Epithelial cell of prostate (primary cell): ENCODE results near the gene HLA-DQA1.
"Not testable (repeated sequence)": the region's sequence is repeated elsewhere in the genome, so short reads cannot be mapped to it uniquely, and the experiment has no call there.

Experiments used
- DNase-seq: peaks from one replicate; pipeline ENCODE4 v3.0.0-alpha.2; 2011; ENCODE audit warnings: low read depth, low spot score
- H3K27ac ChIP-seq: fragments of 450-650 bp; 2 replicates; pipeline ENCODE4 v1.5.1; 2017; ENCODE audit warnings: mild to moderate bottlenecking

Gene HLA-DQA1

GRCh38 chr6:32617751-32618150 lies 19.5 kb upstream of the HLA-DQA1 start:
- no peak overlapping the region for H3K27ac ChIP-seq
- DNase-seq, result no peak

DNA sequence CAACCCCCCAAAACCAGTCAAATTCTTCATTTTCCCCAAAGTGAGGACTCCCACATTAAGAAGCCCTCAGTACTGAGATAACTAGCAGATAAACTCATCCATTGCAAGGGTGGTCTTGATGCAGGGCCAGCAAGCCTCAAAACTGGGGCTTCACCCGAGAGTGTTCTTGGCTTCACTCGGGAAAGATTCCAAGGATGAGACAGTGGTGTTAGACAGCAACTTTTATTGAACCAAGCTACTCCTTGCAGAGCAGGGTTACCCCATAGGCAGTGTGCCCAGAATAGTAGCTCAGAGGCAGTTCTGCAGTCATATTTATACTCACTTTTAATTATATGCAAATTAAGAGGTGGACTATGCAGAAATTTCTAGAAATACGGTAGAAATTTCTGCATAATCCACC lies 15.8 kb upstream of the HLA-DQA1 start:
- H3K27ac ChIP-seq, result no peak overlapping the region
- no peak for DNase-seq

- H3K27ac ChIP-seq, result peak overlapping the region; percentile 35
- DNase-seq, result no peak
Observed at GRCh38 chr6:32622545-32623401, 14.4 kb upstream of the HLA-DQA1 start.

GRCh38 chr6:32623693-32624092 lies 13.5 kb upstream of the HLA-DQA1 start:
- DNase-seq, result no peak
- H3K27ac ChIP-seq, result no peak overlapping the region

- DNase-seq, result no peak
- no peak overlapping the region for H3K27ac ChIP-seq
Observed at GRCh38 chr6:32624565-32624964, 12.6 kb upstream of the HLA-DQA1 start.

GRCh38 chr6:32625137-32625536 lies 12.1 kb upstream of the HLA-DQA1 start:
- no peak for DNase-seq
- no peak overlapping the region for H3K27ac ChIP-seq

DNA sequence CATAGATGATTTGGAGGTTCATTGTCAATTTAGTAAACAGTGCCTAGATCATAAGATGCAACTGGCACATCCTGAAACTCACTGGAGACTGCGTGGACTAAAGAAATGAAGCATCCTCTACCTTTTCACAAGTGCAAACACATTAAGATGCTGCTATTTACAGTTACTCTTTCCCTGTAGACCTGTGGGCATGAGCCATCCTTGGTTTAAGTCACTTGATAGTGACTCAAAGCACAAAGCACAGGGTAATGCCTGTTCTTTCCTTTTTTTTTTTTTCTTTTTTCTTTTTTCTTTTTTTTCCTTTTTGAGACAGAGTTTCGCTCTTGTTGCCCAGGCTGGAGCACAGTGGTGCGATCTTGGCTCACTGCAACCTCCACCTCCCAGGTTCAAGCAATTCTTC lies 10.0 kb upstream of the HLA-DQA1 start:
- DNase-seq, result no peak
- no peak overlapping the region for H3K27ac ChIP-seq

- DNase-seq, result no peak
- no peak overlapping the region for H3K27ac ChIP-seq
Observed at GRCh38 chr6:32627831-32628230, 9.4 kb upstream of the HLA-DQA1 start.

GRCh38 chr6:32629793-32630192 lies 7.4 kb upstream of the HLA-DQA1 start:
- not testable (repeated sequence) for H3K27ac ChIP-seq, DNase-seq

DNA sequence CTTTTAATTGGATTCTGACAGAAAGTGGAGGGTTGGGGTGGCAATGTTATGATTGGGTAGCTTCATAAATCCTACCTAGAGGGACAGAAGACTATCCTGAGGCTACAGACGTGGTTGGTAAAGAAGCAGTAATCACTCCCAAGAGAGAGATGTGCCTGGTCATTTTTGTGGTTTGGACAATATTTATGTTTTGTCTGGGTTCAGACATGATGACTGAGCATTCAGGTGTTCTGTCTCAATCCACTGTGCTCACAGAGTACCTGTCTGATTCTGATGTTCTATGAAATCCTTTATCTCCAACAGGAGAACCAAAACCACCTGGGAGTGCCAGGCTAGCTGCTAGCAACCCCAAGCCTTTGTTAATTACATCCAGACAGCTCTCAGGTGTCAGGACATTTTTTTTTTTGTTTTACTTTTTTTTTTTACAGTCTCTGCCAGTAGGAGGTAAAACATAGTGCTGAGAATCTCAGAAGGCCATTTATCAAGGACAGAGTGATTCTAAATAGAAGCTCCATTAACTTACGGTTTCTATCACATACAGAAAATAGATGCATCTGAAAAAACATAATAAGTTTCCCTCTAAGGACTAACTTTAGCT lies 1.6 kb upstream of the HLA-DQA1 start:
- DNase-seq, result no peak
- H3K27ac ChIP-seq, result no peak overlapping the region

DNA sequence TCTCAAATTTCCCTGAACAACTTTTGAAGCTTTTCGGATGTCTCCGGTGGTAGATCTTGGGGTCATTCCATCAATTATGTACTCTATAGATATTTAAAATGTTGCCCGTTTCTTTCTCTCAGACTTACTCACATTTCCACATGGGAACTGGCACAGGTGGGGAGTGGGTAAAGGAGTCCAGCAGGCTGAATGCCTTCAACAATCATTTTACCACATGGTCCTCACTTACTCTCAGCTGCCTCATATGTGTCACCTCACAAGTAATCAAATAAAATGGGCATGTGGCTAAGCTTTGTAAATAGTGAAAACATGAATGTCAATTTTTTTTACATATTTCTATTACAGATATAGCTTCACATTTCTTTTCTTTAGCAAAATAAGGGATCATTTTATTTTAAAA lies 677 bp downstream of the HLA-DQA1 start:
- no peak overlapping the region for H3K27ac ChIP-seq
- no peak for DNase-seq

DNA sequence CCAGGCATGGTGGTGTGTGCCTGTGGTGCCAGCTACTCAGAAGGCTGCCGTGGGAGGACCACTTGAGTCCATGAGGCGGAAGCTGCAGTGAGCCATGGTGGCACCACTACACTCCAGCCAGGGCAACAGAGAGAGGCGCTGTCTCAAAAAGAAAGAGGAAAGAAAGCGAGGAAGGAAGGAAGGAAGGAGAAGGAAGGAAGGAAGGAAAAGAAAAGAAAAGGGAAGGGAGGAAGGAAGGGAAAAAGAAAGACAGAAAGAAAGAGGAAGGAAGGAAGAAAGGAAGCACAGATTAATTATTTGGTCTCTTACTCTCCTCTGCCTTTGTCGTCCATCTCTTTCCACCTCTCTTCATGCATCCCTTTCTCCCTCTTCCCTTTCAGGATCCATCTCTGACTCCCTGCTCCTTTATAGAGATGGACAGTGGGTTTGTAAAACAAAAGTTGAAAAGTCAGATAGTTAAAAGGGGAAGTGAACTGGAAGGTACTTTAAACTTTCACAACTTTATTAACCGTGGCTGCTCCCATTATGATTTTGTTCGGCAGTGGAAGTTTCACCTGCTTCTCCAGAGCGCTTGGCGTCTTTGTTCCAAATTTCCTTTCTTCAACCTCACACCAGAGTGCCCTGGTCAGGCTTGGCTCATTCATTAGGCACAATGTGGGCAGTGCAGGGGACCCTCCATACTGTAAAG lies 1.5 kb downstream of the HLA-DQA1 start:
- H3K27ac ChIP-seq, result no peak overlapping the region
- no peak for DNase-seq

DNA sequence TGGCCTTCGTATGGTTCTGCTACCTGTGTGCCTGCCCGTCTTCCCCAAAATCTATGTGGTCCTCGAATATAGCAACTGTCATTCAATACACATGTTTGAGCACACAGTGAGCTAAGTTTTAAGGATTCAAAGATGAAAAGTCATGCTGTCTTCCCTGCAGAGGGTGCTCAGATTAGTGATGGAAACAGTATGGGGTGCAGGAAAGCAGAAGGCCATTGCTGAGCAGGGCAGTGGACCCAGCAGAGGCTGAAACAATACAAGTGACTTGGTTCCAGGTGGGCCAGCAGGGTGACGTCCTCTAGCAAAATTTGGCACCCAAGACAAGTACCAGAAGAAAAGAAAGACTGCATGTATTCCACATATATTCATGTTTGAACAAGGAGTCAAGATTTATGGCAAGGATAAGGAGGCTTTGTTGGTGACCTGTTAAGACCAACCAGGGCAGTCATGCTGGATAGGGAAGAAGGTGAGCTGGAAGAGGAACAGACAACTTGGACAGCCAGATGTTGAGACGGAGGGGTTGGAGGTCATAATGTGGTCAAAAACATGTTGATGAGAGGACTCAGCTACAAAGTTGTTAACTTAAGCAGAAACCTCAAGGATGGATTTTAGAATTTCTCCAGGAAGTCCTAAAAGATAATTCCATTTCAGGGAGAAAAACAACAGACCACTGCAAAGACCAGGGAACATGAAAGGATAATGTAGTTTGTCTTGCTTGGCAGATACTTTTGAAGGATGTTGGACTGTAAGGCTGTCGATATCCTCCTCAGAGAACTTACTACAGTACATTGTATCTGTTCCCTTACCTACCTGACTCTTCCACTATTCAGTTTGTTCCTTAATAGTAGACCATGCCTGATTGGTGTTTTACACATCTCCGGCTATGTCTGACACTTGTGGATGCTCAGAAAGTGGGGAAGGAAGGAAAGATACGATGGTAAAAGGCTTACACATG lies 2.5 kb downstream of the HLA-DQA1 start:
- no peak for DNase-seq
- H3K27ac ChIP-seq, result no peak overlapping the region

DNA sequence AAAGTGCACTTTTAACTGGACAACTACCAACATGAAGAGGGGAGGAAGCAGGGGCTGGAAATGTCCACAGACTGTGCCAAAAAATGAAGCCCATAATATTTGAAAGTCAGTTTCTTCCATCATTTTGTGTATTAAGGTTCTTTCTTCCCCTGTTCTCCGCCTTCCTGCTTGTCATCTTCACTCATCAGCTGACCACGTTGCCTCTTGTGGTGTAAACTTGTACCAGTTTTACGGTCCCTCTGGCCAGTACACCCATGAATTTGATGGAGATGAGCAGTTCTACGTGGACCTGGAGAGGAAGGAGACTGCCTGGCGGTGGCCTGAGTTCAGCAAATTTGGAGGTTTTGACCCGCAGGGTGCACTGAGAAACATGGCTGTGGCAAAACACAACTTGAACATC lies 3.9 kb downstream of the HLA-DQA1 start:
- DNase-seq, result no peak

DNA sequence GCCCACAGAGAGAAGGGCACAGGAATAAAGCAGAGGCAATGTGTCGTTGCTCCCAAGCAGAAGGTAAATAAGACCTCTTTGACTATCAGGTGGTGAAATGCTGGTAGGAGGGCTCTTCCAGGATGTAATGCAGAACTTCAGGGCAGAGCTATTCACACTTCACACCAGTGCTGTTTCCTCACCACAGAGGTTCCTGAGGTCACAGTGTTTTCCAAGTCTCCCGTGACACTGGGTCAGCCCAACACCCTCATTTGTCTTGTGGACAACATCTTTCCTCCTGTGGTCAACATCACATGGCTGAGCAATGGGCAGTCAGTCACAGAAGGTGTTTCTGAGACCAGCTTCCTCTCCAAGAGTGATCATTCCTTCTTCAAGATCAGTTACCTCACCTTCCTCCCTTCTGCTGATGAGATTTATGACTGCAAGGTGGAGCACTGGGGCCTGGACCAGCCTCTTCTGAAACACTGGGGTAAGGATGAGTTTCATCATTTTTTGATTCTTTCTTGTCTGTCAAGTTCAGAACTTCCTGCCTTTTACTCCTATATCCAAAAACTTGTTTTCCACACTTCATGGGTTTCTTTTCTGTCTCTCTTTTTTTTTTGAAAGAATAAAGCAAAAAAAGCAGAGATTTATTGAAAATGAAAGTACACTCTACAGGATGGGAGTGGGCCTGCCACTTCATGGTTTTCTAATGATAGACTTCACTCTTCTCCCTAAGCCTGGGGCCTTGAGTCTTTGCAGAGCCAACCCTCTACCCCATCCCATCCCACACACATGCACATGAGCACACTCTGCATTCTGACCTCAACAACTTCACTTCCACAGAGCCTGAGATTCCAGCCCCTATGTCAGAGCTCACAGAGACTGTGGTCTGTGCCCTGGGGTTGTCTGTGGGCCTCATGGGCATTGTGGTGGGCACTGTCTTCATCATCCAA lies 4.8 kb downstream of the HLA-DQA1 start:
- not testable (repeated sequence) for H3K27ac ChIP-seq, DNase-seq

More for the DNA sequence above, 3.9 kb downstream of the HLA-DQA1 start:
- H3K27ac ChIP-seq, result no peak overlapping the region

DNA sequence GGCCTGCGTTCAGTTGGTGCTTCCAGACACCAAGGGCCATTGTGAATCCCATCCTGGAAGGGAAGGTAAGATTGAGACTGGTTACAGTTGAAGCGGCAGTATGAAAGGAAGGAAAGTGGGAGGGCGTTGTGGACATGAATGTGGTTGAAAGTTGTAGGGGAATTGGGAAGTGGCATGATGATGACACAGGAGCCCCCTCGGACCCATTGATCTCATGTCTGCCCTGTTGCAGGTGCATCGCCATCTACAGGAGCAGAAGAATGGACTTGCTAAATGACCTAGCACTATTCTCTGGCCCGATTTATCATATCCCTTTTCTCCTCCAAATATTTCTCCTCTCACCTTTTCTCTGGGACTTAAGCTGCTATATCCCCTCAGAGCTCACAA lies 5.5 kb downstream of the HLA-DQA1 start:
- H3K27ac ChIP-seq, result no peak overlapping the region
- no peak for DNase-seq

DNA sequence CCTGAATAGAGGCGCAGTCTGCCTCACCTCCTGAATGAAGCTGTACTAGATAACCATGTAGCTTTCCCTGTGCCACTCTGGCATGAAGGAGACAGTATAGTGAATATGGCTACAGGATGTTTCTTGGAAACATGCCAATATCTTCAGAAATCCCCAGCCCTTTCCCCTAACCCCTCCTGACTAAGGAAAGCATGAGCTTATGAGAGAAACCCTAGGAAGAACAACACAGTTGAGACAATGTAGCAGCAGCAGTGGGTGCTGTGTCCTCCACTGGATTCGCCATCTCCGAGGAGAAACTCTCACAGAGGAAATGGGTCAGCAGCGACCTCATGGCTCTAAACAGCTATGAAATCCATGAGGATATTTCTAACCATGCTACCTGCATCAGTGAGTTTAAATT lies 6.7 kb downstream of the HLA-DQA1 start:
- no peak for DNase-seq
- H3K27ac ChIP-seq, result no peak overlapping the region

- no peak overlapping the region for H3K27ac ChIP-seq
- DNase-seq, result no peak
Observed at GRCh38 chr6:32645047-32645703, 8.0 kb downstream of the HLA-DQA1 start.
